Trophoblast cell (in vitro differentiated cells and primary cell): ENCODE measurements around the gene CBFA2T3.
"Not testable (repeated sequence)": the region's sequence is repeated elsewhere in the genome, so short reads cannot be mapped to it uniquely, and the experiment has no call there.

Source experiments
- DNase-seq, 2 donors: peaks; one replicate each; pipeline ENCODE4 v3.0.0-alpha.2; 2016
- H2AFZ ChIP-seq: 2 replicates; pipeline ENCODE4 v1.6.1; 2013; ENCODE audit warnings: low read length, moderate library complexity, mild to moderate bottlenecking; ENCODE audit not compliant: insufficient read depth, poor library complexity
- H2AK5ac ChIP-seq: 2 replicates; pipeline ENCODE4 v1.6.1; 2013; ENCODE audit warnings: mild to moderate bottlenecking, low read length
- H2BK120ac ChIP-seq: 2 replicates; pipeline ENCODE4 v1.6.1; 2013; ENCODE audit warnings: low read length, mild to moderate bottlenecking, moderate library complexity; ENCODE audit not compliant: insufficient read depth, poor library complexity
- H2BK12ac ChIP-seq: 2 replicates; pipeline ENCODE4 v1.6.1; 2013; ENCODE audit warnings: mild to moderate bottlenecking, low read length, moderate library complexity
- H2BK5ac ChIP-seq: 2 replicates; pipeline ENCODE4 v1.6.1; 2013; ENCODE audit warnings: low read length, low read depth, moderate library complexity, mild to moderate bottlenecking; ENCODE audit not compliant: poor library complexity
- H3K14ac ChIP-seq: 2 replicates; pipeline ENCODE4 v1.6.1; 2013; ENCODE audit warnings: mild to moderate bottlenecking, low read length
- H3K18ac ChIP-seq: 2 replicates; pipeline ENCODE4 v1.6.1; 2013; ENCODE audit warnings: mild to moderate bottlenecking, low read length
- H3K23ac ChIP-seq: 2 replicates; pipeline ENCODE4 v1.6.1; 2013; ENCODE audit warnings: low read length
- H3K27ac ChIP-seq: 2 replicates; pipeline ENCODE4 v1.5.1; 2013; ENCODE audit warnings: low read depth, mild to moderate bottlenecking, inconsistent platforms, low read length, moderate library complexity
- H3K27me3 ChIP-seq: 2 replicates; pipeline ENCODE4 v1.6.1; 2013; ENCODE audit warnings: inconsistent platforms, mild to moderate bottlenecking, low read length, moderate library complexity; ENCODE audit not compliant: insufficient read depth
- H3K36me3 ChIP-seq, 2 experiments: 1 replicate in 1 of 2; 2 replicates in 1 of 2; pipeline ENCODE4 v1.6.1; 2013; ENCODE audit warnings: low read length in 2 of 2, mild to moderate bottlenecking in 2 of 2, moderate library complexity in 1 of 2; ENCODE audit not compliant: insufficient read depth in 2 of 2, control insufficient read depth in 1 of 2
- H3K4ac ChIP-seq: 2 replicates; pipeline ENCODE4 v1.6.1; 2013; ENCODE audit warnings: low read depth, mild to moderate bottlenecking, low read length, moderate library complexity
- H3K4me1 ChIP-seq, 2 experiments: 1 replicate in 1 of 2; 2 replicates in 1 of 2; pipeline ENCODE4 v1.6.1; 2013; ENCODE audit warnings: low read length in 2 of 2, mild to moderate bottlenecking in 2 of 2, moderate library complexity in 1 of 2; ENCODE audit not compliant: insufficient read depth in 2 of 2, control insufficient read depth in 1 of 2
- H3K4me2 ChIP-seq: 2 replicates; pipeline ENCODE4 v1.6.1; 2013; ENCODE audit warnings: inconsistent platforms, mild to moderate bottlenecking, low read length, moderate library complexity
- H3K4me3 ChIP-seq: 2 replicates; pipeline ENCODE4 v1.5.1; 2013; ENCODE audit warnings: mild to moderate bottlenecking, low read depth, low read length, inconsistent platforms
- H3K79me1 ChIP-seq: one replicate; pipeline ENCODE4 v1.6.1; 2013; ENCODE audit warnings: low read length
- H3K79me2 ChIP-seq: 2 replicates; pipeline ENCODE4 v1.6.1; 2013; ENCODE audit warnings: low read length, mild to moderate bottlenecking; ENCODE audit not compliant: control insufficient read depth, insufficient read depth, poor library complexity
- H3K9ac ChIP-seq: 2 replicates; pipeline ENCODE4 v1.6.1; 2013; ENCODE audit warnings: mild to moderate bottlenecking, low read length
- H3K9me3 ChIP-seq: 2 replicates; pipeline ENCODE4 v1.6.1; 2013; ENCODE audit warnings: low read depth, mild to moderate bottlenecking, control low read depth, inconsistent platforms, low read length; ENCODE audit not compliant: insufficient read depth
- H4K12ac ChIP-seq: 2 replicates; pipeline ENCODE4 v1.6.1; 2013; ENCODE audit warnings: low read depth, mild to moderate bottlenecking, low read length, moderate library complexity
- H4K8ac ChIP-seq: 2 replicates; pipeline ENCODE4 v1.6.1; 2013; ENCODE audit warnings: low read depth, mild to moderate bottlenecking, low read length, moderate library complexity
- H4K91ac ChIP-seq: one replicate; pipeline ENCODE4 v1.6.1; 2013; ENCODE audit warnings: low read depth, mild to moderate bottlenecking, low read length, moderate library complexity
- WGBS: extraction: QIAGEN DNeasy Blood & Tissue Kit; methylation state at CpG from one replicate; pipeline ENCODE4 v1.1.7; 2013; ENCODE audit warnings: missing lambda C conversion rate; ENCODE audit not compliant: insufficient read length, insufficient coverage; ENCODE audit errors: extremely low coverage; 5-methylcytosine and 5-hydroxymethylcytosine counted together

The CBFA2T3 gene

DNA sequence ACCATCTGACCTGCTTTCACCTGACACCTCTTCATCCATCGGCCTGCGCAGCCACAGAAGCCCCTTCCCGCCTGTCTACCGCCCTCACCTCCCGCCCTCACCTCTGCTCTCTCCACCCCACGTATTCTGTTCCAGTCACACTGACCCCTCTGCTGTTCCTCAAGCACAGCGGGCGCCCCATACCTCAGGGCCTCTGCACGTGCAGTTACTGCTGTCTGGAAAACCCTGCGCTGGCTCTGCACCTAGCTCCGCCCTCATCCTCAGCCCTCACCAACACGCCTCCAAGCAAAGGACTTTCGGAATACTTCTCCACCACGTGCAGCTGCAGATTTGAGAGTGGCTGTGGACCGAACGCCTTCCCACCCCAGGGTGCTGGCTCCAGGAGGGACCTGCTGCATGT is 85.9 kb downstream of the CBFA2T3 start:
- Histone ChIP-seq H3K23ac (no peak overlapping the region), H2BK12ac (no peak overlapping the region), H3K14ac (no peak overlapping the region), H2BK120ac (no peak overlapping the region), H3K4me2 (no peak overlapping the region), H3K27me3 (no peaks in the 10 kb centered on the region), H3K79me2 (no peaks in the 10 kb centered on the region), H3K4me1 (no peaks in the 10 kb centered on the region), H4K8ac (no peak overlapping the region), H3K36me3 (no peaks in the 10 kb centered on the region), H3K4me3 (no peak overlapping the region), H4K91ac (no peak overlapping the region), H3K9me3 (peaks cover 18% of the 10 kb centered on the region), H3K27ac (no peak overlapping the region), H3K9ac (no peak overlapping the region), H3K4ac (no peak overlapping the region), H2AK5ac (no peak overlapping the region), H3K18ac (no peak overlapping the region), H2AFZ (no peak overlapping the region), H2BK5ac (no peak overlapping the region), H3K79me1 (no peaks in the 10 kb centered on the region), H4K12ac (no peak overlapping the region)
- WGBS, result no CpG with 5 or more reads among the region's 16 CpGs
- no peak for DNase-seq

DNA sequence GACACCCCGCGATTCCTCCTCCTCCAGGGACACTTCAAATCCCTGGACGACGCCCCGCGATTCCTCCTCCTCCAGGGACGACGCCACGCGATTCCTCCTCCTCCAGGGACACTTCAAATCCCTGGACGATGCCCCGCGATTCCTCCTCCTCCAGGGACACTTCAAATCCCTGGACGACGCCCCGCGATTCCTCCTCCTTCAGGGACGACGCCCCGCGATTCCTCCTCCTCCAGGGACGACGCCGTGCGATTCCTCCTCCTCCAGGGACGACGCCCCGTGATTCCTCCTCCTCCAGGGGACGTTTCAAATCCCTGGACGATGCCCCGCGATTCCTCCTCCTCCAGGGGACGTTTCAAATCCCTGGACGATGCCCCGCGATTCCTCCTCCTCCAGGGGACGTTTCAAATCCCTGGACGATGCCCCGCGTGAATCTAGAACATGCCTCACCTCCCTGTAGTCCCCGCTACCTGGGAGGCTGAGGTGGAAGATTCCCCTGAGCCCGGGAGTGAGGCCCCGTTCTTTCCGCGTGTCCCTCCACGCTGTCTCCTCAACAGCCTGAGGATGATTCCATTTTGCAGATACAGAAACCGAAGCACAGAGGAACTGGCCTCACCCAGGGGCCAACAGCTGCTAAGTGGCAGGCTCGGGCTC is 87.2 kb downstream of the CBFA2T3 start:
- H3K18ac ChIP-seq, H4K12ac ChIP-seq, H3K27me3 ChIP-seq, H2BK5ac ChIP-seq, H2BK120ac ChIP-seq, H3K4ac ChIP-seq, H3K9ac ChIP-seq, H3K79me1 ChIP-seq, H3K79me2 ChIP-seq, H3K4me1 ChIP-seq, H3K14ac ChIP-seq, H4K8ac ChIP-seq, H2BK12ac ChIP-seq, H3K36me3 ChIP-seq, H4K91ac ChIP-seq, H3K27ac ChIP-seq, H3K4me3 ChIP-seq, H3K4me2 ChIP-seq, H3K23ac ChIP-seq, H2AK5ac ChIP-seq, H2AFZ ChIP-seq, DNase-seq: not testable (repeated sequence)
- WGBS, result no CpG with 5 or more reads among the region's 48 CpGs
- peaks cover 18% of the 10 kb centered on the region for H3K9me3 ChIP-seq

DNA sequence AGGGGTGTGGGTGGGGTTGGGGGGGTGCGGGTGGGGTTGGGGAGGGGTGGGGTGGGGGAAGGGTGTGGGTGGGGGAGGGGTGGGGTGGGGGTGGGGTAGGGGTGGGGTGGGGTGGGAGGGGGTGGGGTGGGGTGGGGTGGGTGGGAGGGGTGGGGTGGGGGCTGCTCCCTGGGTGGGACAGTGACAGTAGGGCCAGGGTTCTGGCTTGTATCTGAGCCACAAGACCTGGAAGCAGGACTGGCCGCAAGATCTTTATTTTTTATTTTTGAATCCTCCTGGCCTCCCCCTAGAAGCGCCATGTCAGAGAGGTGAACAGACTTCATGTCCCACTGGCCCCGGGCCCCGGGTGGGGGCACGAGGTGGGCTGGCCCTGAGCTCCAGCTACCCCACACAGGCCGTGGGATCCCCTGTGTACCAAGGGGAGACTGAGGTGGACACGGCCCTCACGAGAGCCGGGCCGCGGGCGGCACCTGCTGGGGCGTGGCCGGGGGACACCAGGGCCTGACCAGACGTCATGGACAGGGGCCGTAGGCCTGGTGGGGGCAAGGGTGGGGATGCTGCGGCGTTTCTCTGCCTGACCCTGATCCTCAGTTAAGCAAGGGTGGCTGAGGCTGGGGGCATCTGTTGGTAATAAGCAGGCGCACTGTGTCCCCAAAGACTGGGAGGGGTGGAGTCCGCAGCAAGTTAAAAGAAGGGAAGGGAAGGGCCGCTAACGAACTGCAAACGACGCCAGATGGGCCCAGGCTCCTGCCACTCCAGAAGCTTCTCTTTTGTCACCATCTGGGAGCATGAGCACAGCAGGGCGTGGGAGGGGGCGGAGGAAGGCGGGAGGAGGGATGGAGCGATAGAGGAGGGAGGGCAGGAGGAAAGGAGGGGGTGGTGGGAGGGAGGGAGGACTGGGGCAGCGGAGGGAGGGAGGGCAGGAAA is 88.3 kb downstream of the CBFA2T3 start:
- no peaks in the 10 kb centered on the region for H3K4me1 ChIP-seq
- H3K79me2 ChIP-seq, result no peaks in the 10 kb centered on the region
- H3K9ac ChIP-seq, result no peak overlapping the region
- no peak overlapping the region for H3K4ac ChIP-seq
- no peak overlapping the region for H4K91ac ChIP-seq
- H3K14ac ChIP-seq, result no peak overlapping the region
- no peak for DNase-seq
- no peaks in the 10 kb centered on the region for H3K36me3 ChIP-seq
- no peak overlapping the region for H4K8ac ChIP-seq
- H3K4me2 ChIP-seq, result no peak overlapping the region
- no peaks in the 10 kb centered on the region for H3K27me3 ChIP-seq
- H2BK12ac ChIP-seq, result no peak overlapping the region
- no peak overlapping the region for H3K4me3 ChIP-seq
- no peak overlapping the region for H3K18ac ChIP-seq
- no peak overlapping the region for H2AFZ ChIP-seq
- peaks cover 18% of the 10 kb centered on the region for H3K9me3 ChIP-seq
- H3K79me1 ChIP-seq, result no peaks in the 10 kb centered on the region
- no peak overlapping the region for H2BK120ac ChIP-seq
- H2AK5ac ChIP-seq, result no peak overlapping the region
- no peak overlapping the region for H2BK5ac ChIP-seq
- H4K12ac ChIP-seq, result no peak overlapping the region
- WGBS, result 100% methylated on average over 3 of the region's 30 CpGs
- no peak overlapping the region for H3K23ac ChIP-seq
- H3K27ac ChIP-seq, result no peak overlapping the region

DNA sequence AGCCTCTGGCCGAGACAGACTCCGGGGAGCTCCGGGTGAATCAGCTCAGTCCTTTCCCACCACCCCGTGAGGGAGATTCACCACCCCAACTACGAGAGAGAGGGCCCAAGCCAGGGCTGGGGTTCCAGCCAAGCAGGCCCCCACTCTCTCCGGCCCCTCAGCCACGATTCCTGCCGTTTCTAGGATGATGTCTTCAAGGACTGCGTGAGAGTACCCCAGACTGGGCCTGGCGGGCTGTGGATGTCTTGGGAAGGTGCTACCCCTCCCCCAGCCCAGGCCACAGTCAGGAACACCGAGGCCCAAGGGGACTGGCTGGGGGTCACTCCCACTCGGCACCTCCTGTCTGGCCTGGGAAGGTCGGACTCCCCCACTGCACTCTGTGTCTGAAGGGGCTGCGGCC is 89.0 kb downstream of the CBFA2T3 start:
- Histone ChIP-seq H3K4ac (no peak overlapping the region), H4K8ac (no peak overlapping the region), H3K27ac (no peak overlapping the region), H2BK12ac (no peak overlapping the region), H3K79me1 (no peaks in the 10 kb centered on the region), H3K79me2 (no peaks in the 10 kb centered on the region), H4K91ac (no peak overlapping the region), H3K4me1 (no peaks in the 10 kb centered on the region), H2BK120ac (no peak overlapping the region), H2AK5ac (no peak overlapping the region), H3K4me3 (no peak overlapping the region), H3K14ac (no peak overlapping the region), H2BK5ac (no peak overlapping the region), H3K36me3 (no peaks in the 10 kb centered on the region), H3K27me3 (no peaks in the 10 kb centered on the region), H3K4me2 (no peak overlapping the region), H4K12ac (no peak overlapping the region), H3K9ac (no peak overlapping the region), H3K23ac (no peak overlapping the region), H3K9me3 (peaks cover 18% of the 10 kb centered on the region), H2AFZ (no peak overlapping the region), H3K18ac (no peak overlapping the region)
- no CpG with 5 or more reads among the region's 14 CpGs for WGBS
- no peak for DNase-seq
